ENCODE measurements around the gene CRYGD. TPM values are rescaled to one million over a fixed set of nuclear protein-coding genes. Genes with fewer than 3 reads are reported as not detected.

CRYGD gene
- total and polyA plus RNA-seq, 2 donors (not counting 1 experiment from before 2014, with no cell fraction given) = not detected

DNA sequence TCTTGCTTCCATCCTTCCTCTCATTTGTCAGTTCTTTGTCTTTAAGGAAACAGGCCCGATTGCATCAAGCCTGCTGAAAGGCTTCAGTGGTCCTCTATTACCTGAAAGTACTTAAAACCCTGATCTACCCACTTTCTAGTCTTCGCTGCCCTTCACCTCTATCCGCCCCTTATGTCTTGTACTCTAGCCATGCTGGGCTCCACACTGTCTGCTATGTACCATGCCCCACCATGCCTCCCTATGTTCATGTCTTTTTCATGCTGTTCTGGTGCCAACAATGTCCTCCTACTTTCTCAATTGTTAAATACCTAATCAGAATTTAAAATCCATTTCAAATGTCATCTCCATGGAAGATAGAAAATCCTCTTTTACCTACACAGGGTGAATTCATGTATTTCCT lies 28.2 kb downstream of the CRYGD start:
- Histone ChIP-seq H2AFZ (ENCODE audit: low read length) (no peak overlapping the region), H3K9ac (ENCODE audit: insufficient read depth, low read length) (no peak overlapping the region), H3K27ac (ENCODE audit: insufficient read depth, low read length) (no peak overlapping the region), H3K36me3 (ENCODE audit: control insufficient read depth, insufficient read depth, low read length) (no peaks in the 10 kb centered on the region), H3K27me3 (ENCODE audit: control insufficient read depth, insufficient read depth, low read length) (no peaks in the 10 kb centered on the region), H3K9me3 (ENCODE audit: control insufficient read depth, insufficient read depth, low read depth, low read length) (no peaks in the 10 kb centered on the region), H4K20me1 (ENCODE audit: control insufficient read depth, extremely low read depth, insufficient read depth, low read length) (no peaks in the 10 kb centered on the region), H3K4me3 (replicated peaks in 1 of 4; ENCODE audit: control extremely low read depth in 1 of 4, insufficient read depth in 1 of 4, low read depth in 3 of 4, low read length in 4 of 4) (no peak overlapping the region), H3K4me1 (ENCODE audit: control insufficient read depth, extremely low read depth, insufficient read depth, low read length) (no peaks in the 10 kb centered on the region), H3K79me2 (ENCODE audit: control insufficient read depth, insufficient read depth, low read length) (no peaks in the 10 kb centered on the region), H3K4me2 (ENCODE audit: extremely low read depth, insufficient read depth, low read length) (no peak overlapping the region)
- TF ChIP-seq, protein P1, sequence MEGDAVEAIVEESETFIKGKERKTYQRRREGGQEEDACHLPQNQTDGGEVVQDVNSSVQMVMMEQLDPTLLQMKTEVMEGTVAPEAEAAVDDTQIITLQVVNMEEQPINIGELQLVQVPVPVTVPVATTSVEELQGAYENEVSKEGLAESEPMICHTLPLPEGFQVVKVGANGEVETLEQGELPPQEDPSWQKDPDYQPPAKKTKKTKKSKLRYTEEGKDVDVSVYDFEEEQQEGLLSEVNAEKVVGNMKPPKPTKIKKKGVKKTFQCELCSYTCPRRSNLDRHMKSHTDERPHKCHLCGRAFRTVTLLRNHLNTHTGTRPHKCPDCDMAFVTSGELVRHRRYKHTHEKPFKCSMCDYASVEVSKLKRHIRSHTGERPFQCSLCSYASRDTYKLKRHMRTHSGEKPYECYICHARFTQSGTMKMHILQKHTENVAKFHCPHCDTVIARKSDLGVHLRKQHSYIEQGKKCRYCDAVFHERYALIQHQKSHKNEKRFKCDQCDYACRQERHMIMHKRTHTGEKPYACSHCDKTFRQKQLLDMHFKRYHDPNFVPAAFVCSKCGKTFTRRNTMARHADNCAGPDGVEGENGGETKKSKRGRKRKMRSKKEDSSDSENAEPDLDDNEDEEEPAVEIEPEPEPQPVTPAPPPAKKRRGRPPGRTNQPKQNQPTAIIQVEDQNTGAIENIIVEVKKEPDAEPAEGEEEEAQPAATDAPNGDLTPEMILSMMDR (conservative IDR thresholded peaks at IDR 0.05 in 1 of 2, IDR thresholded peaks at IDR 0.05 in 1 of 2; ENCODE audit: low read depth in 1 of 2, low read length in 2 of 2) = no peak
- no peak for TF ChIP-seq EZH2 (IDR thresholded peaks at IDR 0.05; ENCODE audit: low read length, missing control alignments)
- no peak for DNase-seq (ENCODE audit: low read depth in 2 of 2)

DNA sequence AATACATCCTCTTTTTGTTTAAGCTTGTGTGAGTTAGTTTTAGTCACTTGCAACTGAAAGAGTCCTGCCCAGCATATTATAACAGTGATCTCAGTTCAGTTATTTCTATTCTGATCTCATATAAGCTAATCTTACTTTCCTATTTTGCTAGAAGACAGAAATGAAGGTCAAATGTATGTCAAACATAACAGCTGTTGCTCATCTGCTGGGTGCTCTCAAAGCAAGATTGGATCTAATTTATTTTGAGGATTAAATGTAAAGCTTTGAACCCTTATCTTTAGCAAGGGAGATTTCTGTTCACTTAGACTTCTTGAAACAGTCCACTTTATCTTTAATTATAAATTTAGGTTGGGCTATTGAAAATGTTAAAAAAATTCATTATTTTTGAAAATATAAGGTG lies 31.2 kb downstream of the CRYGD start:
- DNase-seq (ENCODE audit: low read depth in 2 of 2) = no peak
- Histone ChIP-seq H2AFZ (ENCODE audit: low read length) (no peak overlapping the region), H4K20me1 (ENCODE audit: control insufficient read depth, extremely low read depth, insufficient read depth, low read length) (no peaks in the 10 kb centered on the region), H3K27me3 (ENCODE audit: control insufficient read depth, insufficient read depth, low read length) (no peaks in the 10 kb centered on the region), H3K4me2 (ENCODE audit: extremely low read depth, insufficient read depth, low read length) (no peak overlapping the region), H3K79me2 (ENCODE audit: control insufficient read depth, insufficient read depth, low read length) (no peaks in the 10 kb centered on the region), H3K36me3 (ENCODE audit: control insufficient read depth, insufficient read depth, low read length) (no peaks in the 10 kb centered on the region), H3K9ac (ENCODE audit: insufficient read depth, low read length) (no peak overlapping the region), H3K9me3 (ENCODE audit: control insufficient read depth, insufficient read depth, low read depth, low read length) (no peaks in the 10 kb centered on the region), H3K27ac (ENCODE audit: insufficient read depth, low read length) (no peak overlapping the region), H3K4me1 (ENCODE audit: control insufficient read depth, extremely low read depth, insufficient read depth, low read length) (no peaks in the 10 kb centered on the region), H3K4me3 (replicated peaks in 1 of 4; ENCODE audit: control extremely low read depth in 1 of 4, insufficient read depth in 1 of 4, low read depth in 3 of 4, low read length in 4 of 4) (no peak overlapping the region)
- TF ChIP-seq, protein P1 (conservative IDR thresholded peaks at IDR 0.05 in 1 of 2, IDR thresholded peaks at IDR 0.05 in 1 of 2; ENCODE audit: low read depth in 1 of 2, low read length in 2 of 2) = no peak
- no peak for TF ChIP-seq EZH2 (IDR thresholded peaks at IDR 0.05; ENCODE audit: low read length, missing control alignments)

DNA sequence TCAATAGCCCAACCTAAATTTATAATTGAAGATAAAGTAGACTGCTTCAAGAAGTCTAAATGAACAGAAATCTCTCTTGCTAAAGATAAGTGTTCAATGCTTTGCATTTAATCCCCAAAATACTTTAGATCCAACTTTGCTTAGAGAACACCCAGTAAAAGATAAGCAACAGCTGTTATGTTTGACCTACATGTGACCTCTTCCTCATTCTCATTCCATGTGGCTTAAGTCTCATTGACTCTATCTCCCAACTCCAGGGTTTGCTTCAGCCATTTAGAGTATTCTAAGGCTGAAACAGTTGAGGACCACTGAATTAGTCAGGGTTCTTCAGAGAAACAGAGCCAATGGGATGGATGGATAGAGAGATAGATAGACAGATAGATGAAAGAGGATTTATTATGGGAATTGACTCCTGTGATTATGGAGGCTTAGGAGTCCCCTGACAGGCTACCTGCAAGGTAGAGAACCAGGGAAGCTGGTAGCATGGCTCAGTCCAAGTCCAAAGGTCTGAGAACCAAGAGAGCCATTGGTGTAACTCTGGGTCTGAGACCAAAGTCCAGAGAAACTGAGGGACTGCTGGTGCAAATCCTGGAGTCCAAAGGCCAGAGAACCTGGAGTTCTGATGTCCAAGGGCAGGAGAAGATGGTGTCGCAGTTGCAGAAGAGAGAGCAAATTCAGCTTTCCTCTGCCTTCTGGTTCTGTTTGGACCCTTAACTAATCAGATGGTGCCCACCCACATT lies 32.1 kb downstream of the CRYGD start:
- Histone ChIP-seq H3K4me2 (ENCODE audit: extremely low read depth, insufficient read depth, low read length) (no peak overlapping the region), H3K36me3 (ENCODE audit: control insufficient read depth, insufficient read depth, low read length) (no peaks in the 10 kb centered on the region), H3K27me3 (ENCODE audit: control insufficient read depth, insufficient read depth, low read length) (no peaks in the 10 kb centered on the region), H3K9ac (ENCODE audit: insufficient read depth, low read length) (no peak overlapping the region), H2AFZ (ENCODE audit: low read length) (no peak overlapping the region), H4K20me1 (ENCODE audit: control insufficient read depth, extremely low read depth, insufficient read depth, low read length) (no peaks in the 10 kb centered on the region), H3K9me3 (ENCODE audit: control insufficient read depth, insufficient read depth, low read depth, low read length) (no peaks in the 10 kb centered on the region), H3K4me1 (ENCODE audit: control insufficient read depth, extremely low read depth, insufficient read depth, low read length) (no peaks in the 10 kb centered on the region), H3K4me3 (replicated peaks in 1 of 4; ENCODE audit: control extremely low read depth in 1 of 4, insufficient read depth in 1 of 4, low read depth in 3 of 4, low read length in 4 of 4) (no peak overlapping the region), H3K27ac (ENCODE audit: insufficient read depth, low read length) (no peak overlapping the region), H3K79me2 (ENCODE audit: control insufficient read depth, insufficient read depth, low read length) (no peaks in the 10 kb centered on the region)
- TF ChIP-seq, protein P1 (conservative IDR thresholded peaks at IDR 0.05 in 1 of 2, IDR thresholded peaks at IDR 0.05 in 1 of 2; ENCODE audit: low read depth in 1 of 2, low read length in 2 of 2) = no peak
- no peak for TF ChIP-seq EZH2 (IDR thresholded peaks at IDR 0.05; ENCODE audit: low read length, missing control alignments)
- peak in 1 of 2 donors; percentile 26 for DNase-seq (ENCODE audit: low read depth in 2 of 2)

Measured in fibroblast of lung (primary cell).